ENCODE measurements around the gene CACNB4.

CACNB4 gene

GRCh38 chr2:151861174-151861573 is 237.7 kb downstream of the CACNB4 start:
- Mint-ChIP-seq H3K27me3 (ENCODE audit: low read depth) (no peaks in the 10 kb centered on the region), H3K4me3 (no peak overlapping the region), H3K9me3 (no peaks in the 10 kb centered on the region), H3K27ac (no peak overlapping the region), H3K4me1 (no peaks in the 10 kb centered on the region), H3K36me3 (ENCODE audit: low read depth) (no peaks in the 10 kb centered on the region)
- no peak for TF ChIP-seq CTCF (IDR thresholded peaks at IDR 0.05; ENCODE audit: unreplicated experiment in 3 of 3)

- Mint-ChIP-seq H3K4me1 (no peaks in the 10 kb centered on the region), H3K36me3 (ENCODE audit: low read depth) (no peaks in the 10 kb centered on the region), H3K27ac (no peak overlapping the region), H3K9me3 (no peaks in the 10 kb centered on the region), H3K27me3 (ENCODE audit: low read depth) (no peaks in the 10 kb centered on the region), H3K4me3 (no peak overlapping the region)
- TF ChIP-seq CTCF (IDR thresholded peaks at IDR 0.05; ENCODE audit: unreplicated experiment in 3 of 3): no peak
These were observed 238.2 kb downstream of the CACNB4 start for GRCh38 chr2:151860613-151861146.

- Mint-ChIP-seq H3K4me1 (no peaks in the 10 kb centered on the region), H3K4me3 (no peak overlapping the region), H3K27me3 (ENCODE audit: low read depth) (no peaks in the 10 kb centered on the region), H3K27ac (no peak overlapping the region), H3K9me3 (no peaks in the 10 kb centered on the region), H3K36me3 (ENCODE audit: low read depth) (no peaks in the 10 kb centered on the region)
- TF ChIP-seq CTCF (IDR thresholded peaks at IDR 0.05; ENCODE audit: unreplicated experiment in 3 of 3): no peak
These were observed 238.6 kb downstream of the CACNB4 start for GRCh38 chr2:151860210-151860609.

GRCh38 chr2:151857650-151858049 is 241.2 kb downstream of the CACNB4 start:
- H3K9me3 Mint-ChIP-seq: no peaks in the 10 kb centered on the region
- H3K4me1 Mint-ChIP-seq: peaks cover 11% of the 10 kb centered on the region
- H3K4me3 Mint-ChIP-seq: no peak overlapping the region
- peaks cover 4% of the 10 kb centered on the region for H3K36me3 Mint-ChIP-seq (ENCODE audit: low read depth)
- no peaks in the 10 kb centered on the region for H3K27me3 Mint-ChIP-seq (ENCODE audit: low read depth)
- H3K27ac Mint-ChIP-seq: no peak overlapping the region
- TF ChIP-seq CTCF (IDR thresholded peaks at IDR 0.05; ENCODE audit: unreplicated experiment in 3 of 3): no peak

- no peaks in the 10 kb centered on the region for H3K27me3 Mint-ChIP-seq (ENCODE audit: low read depth)
These were observed 243.7 kb downstream of the CACNB4 start for GRCh38 chr2:151855111-151855510.

More at GRCh38 chr2:151855111-151855510, 243.7 kb downstream of the CACNB4 start:
- H3K4me3 Mint-ChIP-seq: no peak overlapping the region
- peaks cover 4% of the 10 kb centered on the region for H3K36me3 Mint-ChIP-seq (ENCODE audit: low read depth)
- H3K4me1 Mint-ChIP-seq: peaks cover 20% of the 10 kb centered on the region
- TF ChIP-seq CTCF (IDR thresholded peaks at IDR 0.05; ENCODE audit: unreplicated experiment in 3 of 3): no peak
- no peak overlapping the region for H3K27ac Mint-ChIP-seq
- no peaks in the 10 kb centered on the region for H3K9me3 Mint-ChIP-seq
